ENCODE results near the gene DLG2. TPM values are rescaled to one million over a fixed set of nuclear protein-coding genes. Genes with fewer than 3 reads are reported as not detected.

DLG2 gene
- total and polyA plus RNA-seq, 2 of the 8 experiments (the other 6 are each of a cell fraction or from before 2014, with no cell fraction given) = 1.7 to 14.3 TPM

DNA sequence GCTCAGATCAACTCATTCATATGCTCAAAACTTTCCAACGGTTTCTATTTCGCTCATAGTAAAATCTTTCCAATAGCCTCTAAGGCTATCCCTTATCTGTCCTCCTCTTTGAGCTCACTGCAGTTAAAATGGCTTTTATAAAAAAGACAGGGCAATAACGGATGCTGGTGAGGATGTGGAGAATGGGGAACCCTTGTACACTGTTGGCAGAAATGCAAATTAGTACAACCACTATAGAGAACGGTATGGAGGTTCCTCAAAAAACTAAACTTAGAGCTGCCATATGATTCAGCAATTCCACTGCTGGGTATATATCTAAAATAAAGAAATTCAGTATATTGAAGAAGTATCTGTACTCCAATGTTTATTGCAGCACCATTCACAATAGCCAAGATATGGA, 345.6 kb downstream of the DLG2 start:
- Histone ChIP-seq H4K20me1 (replicated peaks in 1 of 2; ENCODE audit: control insufficient read depth in 1 of 2, insufficient read depth in 2 of 2, low read length in 2 of 2) (no peaks in the 10 kb centered on the region), H2BK120ac (replicated peaks; ENCODE audit: low read depth, low read length) (no peak overlapping the region), H3K9me3 (ENCODE audit: insufficient read depth in 2 of 2, low read depth in 1 of 2, low read length in 1 of 2) (no peaks in the 10 kb centered on the region), H2BK12ac (ENCODE audit: low read depth, low read length) (no peak overlapping the region), H3K18ac (ENCODE audit: extremely low read depth, low read length) (no peak overlapping the region), H3K4ac (replicated peaks; ENCODE audit: insufficient read length, low read depth, low read length) (no peak overlapping the region), H3K23me2 (ENCODE audit: low read depth, low read length) (no peaks in the 10 kb centered on the region), H3K27ac (ENCODE audit: low read depth, low read length) (no peak overlapping the region), H4K91ac (replicated peaks; ENCODE audit: insufficient read length, low read length) (no peak overlapping the region), H3K79me1 (ENCODE audit: low read depth, low read length) (no peaks in the 10 kb centered on the region), H3K56ac (replicated peaks; ENCODE audit: insufficient read length, low read depth, low read length) (no peak overlapping the region), H3K9ac (replicated peaks in 1 of 4; ENCODE audit: extremely low read depth in 1 of 4, low read depth in 3 of 4, low read length in 3 of 4) (no peak overlapping the region), H4K8ac (ENCODE audit: extremely low read depth, insufficient read depth, low read length) (no peak overlapping the region), H3K79me2 (ENCODE audit: control insufficient read depth in 1 of 2, insufficient read depth in 2 of 2, low read length in 2 of 2) (no peaks in the 10 kb centered on the region), H3K36me3 (ENCODE audit: control insufficient read depth in 2 of 4, insufficient read depth in 4 of 4, low read length in 3 of 4) (no peaks in the 10 kb centered on the region), H2BK5ac (ENCODE audit: low read depth, low read length) (no peak overlapping the region), H2AFZ (ENCODE audit: low read length) (no peak overlapping the region), H3K4me1 (replicated peaks in 1 of 4; ENCODE audit: control insufficient read depth in 3 of 4, insufficient read depth in 4 of 4, low read length in 3 of 4) (no peaks in the 10 kb centered on the region), H3K4me2 (ENCODE audit: insufficient read depth in 1 of 2, low read depth in 2 of 2, low read length in 2 of 2) (no peak overlapping the region), H3K27me3 (replicated peaks in 1 of 4; ENCODE audit: control insufficient read depth in 3 of 4, extremely low read depth in 1 of 4, insufficient read depth in 3 of 4, low read length in 3 of 4) (no peaks in the 10 kb centered on the region), H3K4me3 (ENCODE audit: extremely low read depth in 1 of 4, insufficient read depth in 2 of 4, low read depth in 3 of 4, low read length in 4 of 4) (no peak overlapping the region), H2AK5ac (ENCODE audit: low read depth, low read length) (no peak overlapping the region), H3K14ac (ENCODE audit: insufficient read length) (no peak overlapping the region), H3K23ac (ENCODE audit: insufficient read length) (no peak overlapping the region), H2BK20ac (ENCODE audit: low read length) (no peak overlapping the region), H2BK15ac (ENCODE audit: low read length) (no peak overlapping the region), H4K5ac (ENCODE audit: insufficient read length, low read depth, low read length) (no peak overlapping the region)
- ChIA-PET CTCF (ENCODE audit: partially characterized antibody) (interaction anchor here (0.9 to 1.4 kb wide), 2 partner anchors 8 to 57 kb away, joined by 3 read pairs; no protein-coding TSS in a partner anchor), POLR2A (ENCODE audit: partially characterized antibody) (no interaction called here)
- DNase-seq (ENCODE audit: low read depth in 1 of 2, low spot score in 2 of 2) (no peak), FAIRE-seq (no peak)
- WGBS, 2 experiments (ENCODE audit: extremely low coverage in 1 of 2, insufficient coverage in 1 of 2, insufficient read length in 1 of 2, insufficient replicate concordance in 2 of 2, low coverage in 1 of 2, low lambda C conversion rate in 2 of 2, missing lambda C conversion rate in 1 of 2) = 94% methylated on average over 4 of the region's 4 CpGs; no CpG with 5 or more reads in 1 of the 2 experiments
- TF ChIP-seq RFX5 (IDR thresholded peaks at IDR 0.05; ENCODE audit: borderline replicate concordance, low read depth, low read length) (no peak), FOSL1 (IDR thresholded peaks at IDR 0.05; ENCODE audit: insufficient read depth, low read depth, low read length) (no peak), CTBP2 (IDR thresholded peaks at IDR 0.05; ENCODE audit: borderline replicate concordance, insufficient read depth, insufficient read length, low read length) (no peak), SP4 (IDR thresholded peaks at IDR 0.05; ENCODE audit: low read length) (no peak), CREB1 (IDR thresholded peaks at IDR 0.05) (no peak), KDM1A (IDR thresholded peaks at IDR 0.05; ENCODE audit: borderline replicate concordance, low read length) (no peak), RNF2 (IDR thresholded peaks at IDR 0.05; ENCODE audit: borderline replicate concordance, low read depth, low read length, missing control alignments, poor library complexity, severe bottlenecking) (no peak), RBBP5 (IDR thresholded peaks at IDR 0.05; ENCODE audit: borderline replicate concordance, low read depth, low read length) (no peak), EZH2 (IDR thresholded peaks at IDR 0.05; ENCODE audit: low read depth, low read length, severe bottlenecking) (no peak), YY1 (IDR thresholded peaks at IDR 0.05; ENCODE audit: low read depth, low read length) (no peak), NRF1 (IDR thresholded peaks at IDR 0.05; ENCODE audit: low read depth, low read length) (no peak), SAP30 (IDR thresholded peaks at IDR 0.05; ENCODE audit: insufficient read depth, insufficient replicate concordance, low read length) (no peak), KDM4A (IDR thresholded peaks at IDR 0.05; ENCODE audit: low read depth, low read length, severe bottlenecking) (no peak)
